Gastroesophageal sphincter (tissue), 3 donors: Measurements from ENCODE around the gene MITF.

Experiments
- POLR2A ChIP-seq, 2 donors: fragments of 450-650 bp; IDR thresholded peaks; one replicate each; pipeline ENCODE4 v1.6.1; 2017; ENCODE audit warnings: antibody characterized with exemption in 2 of 2, mild to moderate bottlenecking in 2 of 2, moderate library complexity in 1 of 2
- TF ChIP-seq, protein P1 (sequence below), 4 experiments: fragments of 200-600 bp in 2 of 4; fragments of 450-650 bp in 2 of 4; sonication (generic) in 1 of 4; IDR thresholded peaks; one replicate each; pipeline ENCODE4 v1.5.1; 2017 to 2019; ENCODE audit warnings: antibody characterized with exemption in 4 of 4, mild to moderate bottlenecking in 2 of 4, moderate library complexity in 2 of 4

DNA sequence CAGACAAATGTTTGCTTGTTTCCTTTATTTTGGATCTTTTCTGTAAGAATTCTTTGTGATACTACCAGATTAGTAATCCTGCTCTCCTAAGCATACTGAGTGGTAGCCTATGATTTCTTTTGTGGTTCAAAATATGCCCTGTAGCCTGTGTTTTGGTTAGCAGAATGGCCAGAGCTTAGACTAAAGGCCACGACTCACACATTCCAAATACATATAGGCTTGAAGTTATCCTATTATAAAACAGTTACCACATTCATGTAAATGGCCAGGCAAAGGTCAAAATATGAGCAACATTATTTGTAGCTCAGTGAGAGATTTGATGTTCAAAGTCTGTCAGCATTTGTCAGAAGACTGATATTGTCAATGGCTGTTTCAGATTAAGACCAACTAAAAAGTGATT lies 84.5 kb downstream of the MITF start:
- TF ChIP-seq POLR2A (IDR thresholded peaks at IDR 0.05): no peak
- TF ChIP-seq, protein P1, sequence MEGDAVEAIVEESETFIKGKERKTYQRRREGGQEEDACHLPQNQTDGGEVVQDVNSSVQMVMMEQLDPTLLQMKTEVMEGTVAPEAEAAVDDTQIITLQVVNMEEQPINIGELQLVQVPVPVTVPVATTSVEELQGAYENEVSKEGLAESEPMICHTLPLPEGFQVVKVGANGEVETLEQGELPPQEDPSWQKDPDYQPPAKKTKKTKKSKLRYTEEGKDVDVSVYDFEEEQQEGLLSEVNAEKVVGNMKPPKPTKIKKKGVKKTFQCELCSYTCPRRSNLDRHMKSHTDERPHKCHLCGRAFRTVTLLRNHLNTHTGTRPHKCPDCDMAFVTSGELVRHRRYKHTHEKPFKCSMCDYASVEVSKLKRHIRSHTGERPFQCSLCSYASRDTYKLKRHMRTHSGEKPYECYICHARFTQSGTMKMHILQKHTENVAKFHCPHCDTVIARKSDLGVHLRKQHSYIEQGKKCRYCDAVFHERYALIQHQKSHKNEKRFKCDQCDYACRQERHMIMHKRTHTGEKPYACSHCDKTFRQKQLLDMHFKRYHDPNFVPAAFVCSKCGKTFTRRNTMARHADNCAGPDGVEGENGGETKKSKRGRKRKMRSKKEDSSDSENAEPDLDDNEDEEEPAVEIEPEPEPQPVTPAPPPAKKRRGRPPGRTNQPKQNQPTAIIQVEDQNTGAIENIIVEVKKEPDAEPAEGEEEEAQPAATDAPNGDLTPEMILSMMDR (IDR thresholded peaks at IDR 0.05): no peak
